Measurements from ENCODE around the gene NUAK2.

DNA sequence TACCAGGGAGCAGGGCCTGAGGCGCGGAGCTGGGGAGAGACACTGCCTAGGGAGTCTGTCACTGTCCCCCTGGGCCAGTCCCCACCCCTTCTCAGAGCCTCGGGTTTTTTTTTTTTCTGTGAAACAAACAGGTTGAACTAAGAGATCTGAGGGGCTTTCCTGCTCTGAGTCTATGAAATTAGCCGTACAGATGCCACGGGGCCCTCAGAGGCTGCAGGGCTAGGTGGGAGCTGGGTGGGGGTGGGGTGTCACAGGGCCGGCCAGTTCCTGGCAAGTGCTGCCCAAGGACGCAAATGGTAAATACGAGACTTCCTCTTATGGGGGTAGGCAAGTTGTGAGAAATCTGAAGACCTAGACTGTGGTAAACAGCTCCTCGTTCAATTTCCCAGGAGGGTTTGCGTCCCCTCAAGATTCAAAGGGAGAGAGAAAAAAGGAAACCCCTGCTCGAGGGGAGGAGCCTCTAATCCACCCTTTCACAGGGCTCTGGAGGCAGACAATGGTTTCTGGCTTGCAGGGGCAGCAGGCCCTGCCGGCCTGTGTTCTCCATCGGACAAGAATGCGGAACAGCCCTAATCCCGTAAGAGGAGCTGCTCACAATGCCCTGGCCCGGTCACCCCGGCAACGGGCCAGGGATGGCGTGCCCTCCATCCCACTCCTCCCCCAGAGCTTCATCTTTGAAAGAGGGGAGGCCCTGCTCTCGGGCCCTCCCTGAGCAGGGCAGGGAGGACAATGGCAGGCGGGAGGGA, 7.8 kb downstream of the NUAK2 start:
- TF ChIP-seq, protein P1, sequence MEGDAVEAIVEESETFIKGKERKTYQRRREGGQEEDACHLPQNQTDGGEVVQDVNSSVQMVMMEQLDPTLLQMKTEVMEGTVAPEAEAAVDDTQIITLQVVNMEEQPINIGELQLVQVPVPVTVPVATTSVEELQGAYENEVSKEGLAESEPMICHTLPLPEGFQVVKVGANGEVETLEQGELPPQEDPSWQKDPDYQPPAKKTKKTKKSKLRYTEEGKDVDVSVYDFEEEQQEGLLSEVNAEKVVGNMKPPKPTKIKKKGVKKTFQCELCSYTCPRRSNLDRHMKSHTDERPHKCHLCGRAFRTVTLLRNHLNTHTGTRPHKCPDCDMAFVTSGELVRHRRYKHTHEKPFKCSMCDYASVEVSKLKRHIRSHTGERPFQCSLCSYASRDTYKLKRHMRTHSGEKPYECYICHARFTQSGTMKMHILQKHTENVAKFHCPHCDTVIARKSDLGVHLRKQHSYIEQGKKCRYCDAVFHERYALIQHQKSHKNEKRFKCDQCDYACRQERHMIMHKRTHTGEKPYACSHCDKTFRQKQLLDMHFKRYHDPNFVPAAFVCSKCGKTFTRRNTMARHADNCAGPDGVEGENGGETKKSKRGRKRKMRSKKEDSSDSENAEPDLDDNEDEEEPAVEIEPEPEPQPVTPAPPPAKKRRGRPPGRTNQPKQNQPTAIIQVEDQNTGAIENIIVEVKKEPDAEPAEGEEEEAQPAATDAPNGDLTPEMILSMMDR (IDR thresholded peaks at IDR 0.05; ENCODE audit: control extremely low read depth in 1 of 3, insufficient read depth in 1 of 3, low read depth in 1 of 3, low read length in 3 of 3) = no peak
- TF ChIP-seq POLR2A (IDR thresholded peaks at IDR 0.05; ENCODE audit: control extremely low read depth in 1 of 2, low read depth in 2 of 2, low read length in 2 of 2) (peak; percentile 75 to 83), RFX5 (IDR thresholded peaks at IDR 0.05; ENCODE audit: borderline replicate concordance, low read depth, low read length) (no peak), MAFK (IDR thresholded peaks at IDR 0.05; ENCODE audit: low read depth, low read length) (no peak), EZH2 (IDR thresholded peaks at IDR 0.05; ENCODE audit: low read depth, low read length, severe bottlenecking) (no peak), TCF12 (IDR thresholded peaks at IDR 0.05; ENCODE audit: low read depth, low read length) (0 out of 2 replicates have a peak, but pooled peaks have one; percentile 22), ASH2L (IDR thresholded peaks at IDR 0.05; ENCODE audit: low read length) (peak; percentile 77), SIN3A (conservative IDR thresholded peaks at IDR 0.05 in 1 of 2, IDR thresholded peaks at IDR 0.05 in 1 of 2; ENCODE audit: low read depth in 1 of 2, low read length in 2 of 2) (peak; percentile 57 to 90; a peak in 2 of 4 replicates)
- TF ChIP-seq, protein P2, sequence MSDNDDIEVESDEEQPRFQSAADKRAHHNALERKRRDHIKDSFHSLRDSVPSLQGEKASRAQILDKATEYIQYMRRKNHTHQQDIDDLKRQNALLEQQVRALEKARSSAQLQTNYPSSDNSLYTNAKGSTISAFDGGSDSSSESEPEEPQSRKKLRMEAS (IDR thresholded peaks at IDR 0.05) = peak; percentile 9; the same call in 1 of the 2 replicates
